ENCODE data around the gene RAB40C. TPM values are rescaled to one million over a fixed set of nuclear protein-coding genes. Genes with fewer than 3 reads are reported as not detected.
A peak's percentile ranks its signal among the peaks of the same experiment; 100 is the strongest.

Gene RAB40C
- total and polyA plus RNA-seq, 2 experiments from 2014 or later = 30.2 to 32.7 TPM

DNA sequence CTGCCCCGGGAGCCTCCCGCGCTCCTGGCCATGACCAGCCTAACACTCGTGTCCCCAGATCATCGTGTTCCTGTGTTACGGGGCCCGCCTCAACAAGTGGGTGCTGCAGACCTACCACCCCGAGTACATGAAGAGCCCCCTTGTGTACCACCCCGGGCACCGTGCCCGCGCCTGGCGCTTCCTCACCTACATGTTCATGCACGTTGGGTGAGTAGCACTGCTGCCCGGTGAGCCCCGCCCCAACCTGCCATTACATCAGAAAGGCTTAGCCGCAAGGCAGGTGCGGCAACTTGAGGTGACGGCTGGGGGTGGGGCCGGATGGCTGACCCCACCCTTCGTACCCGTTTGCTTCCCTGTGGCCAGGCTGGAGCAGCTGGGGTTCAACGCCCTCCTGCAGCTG lies 87.0 kb downstream of the RAB40C start:
- WGBS (ENCODE audit: low lambda C conversion rate, missing lambda C conversion rate) = 95% methylated on average over 16 of the region's 23 CpGs
- Histone ChIP-seq H3K4me3 (no peak overlapping the region), H2AFZ (no peak overlapping the region), H3K36me3 (replicated peaks; ENCODE audit: insufficient read depth, low read depth) (no peaks in the 10 kb centered on the region), H3K27me3 (no peaks in the 10 kb centered on the region), H3K9me2 (replicated peaks; ENCODE audit: insufficient read depth) (no peaks in the 10 kb centered on the region), H3K4me1 (ENCODE audit: insufficient read depth) (peaks cover 30% of the 10 kb centered on the region), H3K9me3 (ENCODE audit: low read depth) (no peaks in the 10 kb centered on the region), H3K27ac (no peak overlapping the region), H3K4me2 (no peak overlapping the region), H3K79me2 (peaks cover 13% of the 10 kb centered on the region), H4K20me1 (ENCODE audit: insufficient read depth, poor library complexity, severe bottlenecking) (peaks cover 14% of the 10 kb centered on the region)
- no peak for DNase-seq (ENCODE audit: low spot score)
- no peak for TF ChIP-seq EZH2 (IDR thresholded peaks at IDR 0.05; ENCODE audit: borderline replicate concordance)
- TF ChIP-seq, protein P1, sequence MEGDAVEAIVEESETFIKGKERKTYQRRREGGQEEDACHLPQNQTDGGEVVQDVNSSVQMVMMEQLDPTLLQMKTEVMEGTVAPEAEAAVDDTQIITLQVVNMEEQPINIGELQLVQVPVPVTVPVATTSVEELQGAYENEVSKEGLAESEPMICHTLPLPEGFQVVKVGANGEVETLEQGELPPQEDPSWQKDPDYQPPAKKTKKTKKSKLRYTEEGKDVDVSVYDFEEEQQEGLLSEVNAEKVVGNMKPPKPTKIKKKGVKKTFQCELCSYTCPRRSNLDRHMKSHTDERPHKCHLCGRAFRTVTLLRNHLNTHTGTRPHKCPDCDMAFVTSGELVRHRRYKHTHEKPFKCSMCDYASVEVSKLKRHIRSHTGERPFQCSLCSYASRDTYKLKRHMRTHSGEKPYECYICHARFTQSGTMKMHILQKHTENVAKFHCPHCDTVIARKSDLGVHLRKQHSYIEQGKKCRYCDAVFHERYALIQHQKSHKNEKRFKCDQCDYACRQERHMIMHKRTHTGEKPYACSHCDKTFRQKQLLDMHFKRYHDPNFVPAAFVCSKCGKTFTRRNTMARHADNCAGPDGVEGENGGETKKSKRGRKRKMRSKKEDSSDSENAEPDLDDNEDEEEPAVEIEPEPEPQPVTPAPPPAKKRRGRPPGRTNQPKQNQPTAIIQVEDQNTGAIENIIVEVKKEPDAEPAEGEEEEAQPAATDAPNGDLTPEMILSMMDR (IDR thresholded peaks at IDR 0.05; ENCODE audit: poor library complexity) = no peak
- no peak for TF ChIP-seq EZH2phosphoT487 (IDR thresholded peaks at IDR 0.05; ENCODE audit: low read depth, severe bottlenecking, unreplicated experiment)

DNA sequence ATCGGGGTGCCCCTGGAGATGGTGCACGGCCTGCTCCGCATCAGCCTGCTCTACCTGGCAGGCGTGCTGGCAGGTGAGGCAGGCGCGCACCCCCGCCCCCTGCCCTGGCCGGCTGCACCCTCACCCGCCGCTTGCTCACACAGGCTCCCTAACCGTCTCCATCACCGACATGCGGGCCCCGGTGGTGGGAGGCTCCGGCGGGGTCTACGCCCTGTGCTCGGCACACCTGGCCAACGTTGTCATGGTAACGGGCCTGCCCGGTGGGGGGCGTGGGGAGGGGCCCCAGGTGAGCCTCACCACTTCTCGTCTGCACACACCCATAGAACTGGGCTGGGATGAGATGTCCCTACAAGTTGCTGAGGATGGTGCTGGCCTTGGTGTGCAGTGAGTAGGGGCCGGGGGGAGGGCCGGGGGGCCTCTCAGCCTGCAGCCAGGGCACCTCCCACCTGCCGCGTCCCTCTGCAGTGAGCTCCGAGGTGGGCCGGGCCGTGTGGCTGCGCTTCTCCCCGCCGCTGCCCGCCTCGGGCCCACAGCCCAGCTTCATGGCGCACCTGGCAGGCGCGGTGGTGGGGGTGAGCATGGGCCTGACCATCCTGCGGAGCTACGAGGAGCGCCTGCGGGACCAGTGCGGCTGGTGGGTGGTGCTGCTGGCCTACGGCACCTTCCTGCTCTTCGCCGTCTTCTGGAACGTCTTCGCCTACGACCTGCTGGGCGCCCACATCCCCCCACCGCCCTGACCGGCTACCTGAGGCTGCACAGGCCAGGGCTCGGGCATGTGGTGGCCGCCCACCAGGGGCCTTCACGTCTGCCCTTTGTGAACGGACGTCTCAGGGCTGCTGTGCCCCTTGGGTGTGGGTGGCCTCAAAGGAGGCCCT lies 87.7 kb downstream of the RAB40C start:
- H3K27ac ChIP-seq = no peak overlapping the region
- WGBS (ENCODE audit: low lambda C conversion rate, missing lambda C conversion rate) = 93% methylated on average over 34 of the region's 57 CpGs
- no peak overlapping the region for H3K4me3 ChIP-seq

DNA sequence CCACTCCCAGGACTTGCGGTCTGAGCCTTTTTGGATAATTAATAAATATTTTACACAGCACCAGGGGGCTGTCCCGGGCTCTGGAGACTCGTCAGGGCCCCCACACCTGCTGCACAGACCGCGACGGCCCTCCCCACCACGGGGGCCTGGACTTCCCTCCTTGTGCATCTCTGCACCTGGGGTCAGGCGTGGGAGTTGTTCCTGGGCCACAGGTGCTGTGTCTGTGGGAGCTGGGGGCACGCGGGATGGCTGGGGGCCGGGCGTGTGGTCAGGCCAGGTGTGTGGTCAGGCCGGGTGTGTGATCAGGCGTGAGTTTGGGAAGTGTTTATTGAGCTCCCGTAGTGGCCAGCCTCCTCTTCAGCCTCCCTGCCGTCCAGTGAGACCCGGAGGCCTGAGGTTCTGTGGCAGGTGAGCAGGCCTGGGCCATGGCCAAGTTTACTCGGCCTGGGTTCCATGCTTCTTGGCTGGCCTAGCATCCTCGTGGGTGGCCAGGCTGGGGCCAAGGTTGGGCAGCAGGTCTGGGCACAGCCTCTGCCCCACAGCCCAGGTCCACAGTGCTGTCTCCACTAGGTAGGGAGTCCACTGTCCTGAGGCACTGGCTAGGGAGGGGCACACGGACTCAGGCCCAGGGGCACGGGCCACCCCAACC lies 88.5 kb downstream of the RAB40C start:
- H3K4me3 ChIP-seq = no peak overlapping the region
- 96% methylated on average over 21 of the region's 21 CpGs for WGBS (ENCODE audit: low lambda C conversion rate, missing lambda C conversion rate)
- H3K4me1 ChIP-seq (ENCODE audit: insufficient read depth) = peaks cover 34% of the 10 kb centered on the region
- no peaks in the 10 kb centered on the region for H3K27me3 ChIP-seq
- DNase-seq (ENCODE audit: low spot score) = no peak
- peaks cover 24% of the 10 kb centered on the region for H4K20me1 ChIP-seq (ENCODE audit: insufficient read depth, poor library complexity, severe bottlenecking)
- H3K79me2 ChIP-seq = peaks cover 27% of the 10 kb centered on the region
- H3K4me2 ChIP-seq = no peak overlapping the region
- H3K27ac ChIP-seq = no peak overlapping the region
- no peak overlapping the region for H2AFZ ChIP-seq
- H3K9me2 ChIP-seq (replicated peaks; ENCODE audit: insufficient read depth) = no peaks in the 10 kb centered on the region
- H3K9me3 ChIP-seq (ENCODE audit: low read depth) = no peaks in the 10 kb centered on the region
- TF ChIP-seq, protein P1 (IDR thresholded peaks at IDR 0.05; ENCODE audit: poor library complexity) = no peak
- TF ChIP-seq EZH2 (IDR thresholded peaks at IDR 0.05; ENCODE audit: borderline replicate concordance) = no peak
- TF ChIP-seq EZH2phosphoT487 (IDR thresholded peaks at IDR 0.05; ENCODE audit: low read depth, severe bottlenecking, unreplicated experiment) = no peak
- no peaks in the 10 kb centered on the region for H3K36me3 ChIP-seq (replicated peaks; ENCODE audit: insufficient read depth, low read depth)

More for the DNA sequence above, 87.7 kb downstream of the RAB40C start:
- H2AFZ ChIP-seq = no peak overlapping the region
- no peaks in the 10 kb centered on the region for H3K9me2 ChIP-seq (replicated peaks; ENCODE audit: insufficient read depth)
- H3K36me3 ChIP-seq (replicated peaks; ENCODE audit: insufficient read depth, low read depth) = no peaks in the 10 kb centered on the region
- peaks cover 20% of the 10 kb centered on the region for H4K20me1 ChIP-seq (ENCODE audit: insufficient read depth, poor library complexity, severe bottlenecking)
- peaks cover 19% of the 10 kb centered on the region for H3K79me2 ChIP-seq
- H3K27me3 ChIP-seq = no peaks in the 10 kb centered on the region
- TF ChIP-seq EZH2phosphoT487 (IDR thresholded peaks at IDR 0.05; ENCODE audit: low read depth, severe bottlenecking, unreplicated experiment) = no peak
- TF ChIP-seq, protein P1 (IDR thresholded peaks at IDR 0.05; ENCODE audit: poor library complexity) = no peak
- no peak for TF ChIP-seq EZH2 (IDR thresholded peaks at IDR 0.05; ENCODE audit: borderline replicate concordance)
- no peak overlapping the region for H3K4me2 ChIP-seq
- H3K4me1 ChIP-seq (ENCODE audit: insufficient read depth) = peaks cover 31% of the 10 kb centered on the region
- no peak for DNase-seq (ENCODE audit: low spot score)
- no peaks in the 10 kb centered on the region for H3K9me3 ChIP-seq (ENCODE audit: low read depth)

Small RNA genes within 50 kb of the gene (microRNA-seq; reads per million reads assigned to microRNA genes)
- gene MIR3176 = 2.7 reads per million

Small RNA genes within 50 kb of the gene (small RNA-seq; reads per million reads assigned to genes)
- gene MIR3176 (0.40 reads per million, percentile 26 among the genes with 10 or more reads in this experiment), gene Z98883.1 (not detected)

Other genes starting within 250 kb of the RAB40C start
- 22.5 and 27.2 TPM in 2 replicates for gene AXIN1, start 237.3 kb upstream of the RAB40C start, total RNA-seq
- gene AXIN1, start 237.3 kb upstream of the RAB40C start, polyA plus RNA-seq = 16.1 and 22.5 TPM in 2 replicates
- 80.0 and 88.1 TPM in 2 replicates for gene MRPL28, start 219.5 kb upstream of the RAB40C start, total RNA-seq
- 126 and 144 TPM in 2 replicates for gene MRPL28, start 219.5 kb upstream of the RAB40C start, polyA plus RNA-seq
- gene PGAP6, start 208.1 kb upstream of the RAB40C start, total RNA-seq = 130 and 133 TPM in 2 replicates
- 205 and 229 TPM in 2 replicates for gene PGAP6, start 208.1 kb upstream of the RAB40C start, polyA plus RNA-seq
- gene NME4, start 192.9 kb upstream of the RAB40C start, total RNA-seq = 168 and 227 TPM in 2 replicates
- gene NME4, start 192.9 kb upstream of the RAB40C start, polyA plus RNA-seq = 543 and 611 TPM in 2 replicates
- gene DECR2, start 188.2 kb upstream of the RAB40C start, total RNA-seq = 29.4 and 54.5 TPM in 2 replicates
- gene DECR2, start 188.2 kb upstream of the RAB40C start, polyA plus RNA-seq = 80.5 and 107 TPM in 2 replicates
- 39.9 and 47.3 TPM in 2 replicates for gene RAB11FIP3, start 164.4 kb upstream of the RAB40C start, total RNA-seq
- gene RAB11FIP3, start 164.4 kb upstream of the RAB40C start, polyA plus RNA-seq = 72.8 and 81.0 TPM in 2 replicates
- gene CAPN15, start 62.4 kb upstream of the RAB40C start, total RNA-seq = 41.7 and 51.0 TPM in 2 replicates
- gene CAPN15, start 62.4 kb upstream of the RAB40C start, polyA plus RNA-seq = 42.7 and 47.9 TPM in 2 replicates
- not detected in 2 replicates for gene PRR35, start 29.7 kb upstream of the RAB40C start, total RNA-seq
- gene PRR35, start 29.7 kb upstream of the RAB40C start, polyA plus RNA-seq = not detected in 2 replicates
- 1.0 and 1.2 TPM in 2 replicates for gene NHLRC4, start 23.1 kb upstream of the RAB40C start, total RNA-seq
- gene NHLRC4, start 23.1 kb upstream of the RAB40C start, polyA plus RNA-seq = 0.25 and 1.7 TPM in 2 replicates
- gene PIGQ, start 20.1 kb upstream of the RAB40C start, total RNA-seq = 26.7 and 30.0 TPM in 2 replicates
- gene PIGQ, start 20.1 kb upstream of the RAB40C start, polyA plus RNA-seq = 58.6 and 64.6 TPM in 2 replicates
- 0.24 and 0.43 TPM in 2 replicates for gene WFIKKN1, start 40.9 kb downstream of the RAB40C start, total RNA-seq
- gene WFIKKN1, start 40.9 kb downstream of the RAB40C start, polyA plus RNA-seq = 0.88 and 2.1 TPM in 2 replicates
- gene METTL26, start 46.2 kb downstream of the RAB40C start, total RNA-seq = 75.4 and 77.9 TPM in 2 replicates
- 151 and 155 TPM in 2 replicates for gene METTL26, start 46.2 kb downstream of the RAB40C start, polyA plus RNA-seq
- 43.0 and 61.4 TPM in 2 replicates for gene MCRIP2, start 51.8 kb downstream of the RAB40C start, total RNA-seq
- 95.2 and 100 TPM in 2 replicates for gene MCRIP2, start 51.8 kb downstream of the RAB40C start, polyA plus RNA-seq
- gene WDR90, start 59.3 kb downstream of the RAB40C start, total RNA-seq = 6.4 and 14.4 TPM in 2 replicates
- 25.1 and 30.3 TPM in 2 replicates for gene WDR90, start 59.3 kb downstream of the RAB40C start, polyA plus RNA-seq
- 41.8 and 63.2 TPM in 2 replicates for gene RHOT2, start 78.1 kb downstream of the RAB40C start, total RNA-seq
- 158 and 201 TPM in 2 replicates for gene RHOT2, start 78.1 kb downstream of the RAB40C start, polyA plus RNA-seq
- gene RHBDL1, start 85.6 kb downstream of the RAB40C start, total RNA-seq = 2.3 and 3.4 TPM in 2 replicates
- gene RHBDL1, start 85.6 kb downstream of the RAB40C start, polyA plus RNA-seq = 4.2 and 8.1 TPM in 2 replicates
- 116 TPM in 2 replicates for gene STUB1, start 90.3 kb downstream of the RAB40C start, total RNA-seq
- gene STUB1, start 90.3 kb downstream of the RAB40C start, polyA plus RNA-seq = 231 and 249 TPM in 2 replicates
- 44.3 and 47.8 TPM in 2 replicates for gene JMJD8, start 94.3 kb downstream of the RAB40C start, total RNA-seq
- gene JMJD8, start 94.3 kb downstream of the RAB40C start, polyA plus RNA-seq = 83.4 and 84.3 TPM in 2 replicates
- 6.7 and 15.1 TPM in 2 replicates for gene WDR24, start 100.3 kb downstream of the RAB40C start, total RNA-seq
- 22.2 and 24.0 TPM in 2 replicates for gene WDR24, start 100.3 kb downstream of the RAB40C start, polyA plus RNA-seq
- 0.07 and 0.28 TPM in 2 replicates for gene FBXL16, start 115.7 kb downstream of the RAB40C start, total RNA-seq
- gene FBXL16, start 115.7 kb downstream of the RAB40C start, polyA plus RNA-seq = 0.28 and 0.38 TPM in 2 replicates
- 8.3 and 22.7 TPM in 2 replicates for gene METRN, start 125.1 kb downstream of the RAB40C start, total RNA-seq
- gene METRN, start 125.1 kb downstream of the RAB40C start, polyA plus RNA-seq = 68.1 and 80.4 TPM in 2 replicates
- gene ANTKMT, start 131.1 kb downstream of the RAB40C start, total RNA-seq = 32.0 and 38.8 TPM in 2 replicates
- gene ANTKMT, start 131.1 kb downstream of the RAB40C start, polyA plus RNA-seq = 81.0 and 81.8 TPM in 2 replicates
- 2.2 and 3.4 TPM in 2 replicates for gene CCDC78, start 136.4 kb downstream of the RAB40C start, total RNA-seq
- 5.8 and 6.8 TPM in 2 replicates for gene CCDC78, start 136.4 kb downstream of the RAB40C start, polyA plus RNA-seq
- 14.5 and 15.5 TPM in 2 replicates for gene HAGHL, start 137.0 kb downstream of the RAB40C start, total RNA-seq
- gene HAGHL, start 137.0 kb downstream of the RAB40C start, polyA plus RNA-seq = 31.5 and 32.3 TPM in 2 replicates
- gene CIAO3, start 150.9 kb downstream of the RAB40C start, total RNA-seq = 28.5 and 39.0 TPM in 2 replicates
- gene CIAO3, start 150.9 kb downstream of the RAB40C start, polyA plus RNA-seq = 42.8 and 61.8 TPM in 2 replicates
- 2.4 and 2.5 TPM in 2 replicates for gene MSLN, start 170.7 kb downstream of the RAB40C start, total RNA-seq
- gene MSLN, start 170.7 kb downstream of the RAB40C start, polyA plus RNA-seq = 5.6 and 8.0 TPM in 2 replicates
- 25.2 and 27.6 TPM in 2 replicates for gene RPUSD1, start 198.3 kb downstream of the RAB40C start, total RNA-seq
- gene RPUSD1, start 198.3 kb downstream of the RAB40C start, polyA plus RNA-seq = 34.5 and 37.8 TPM in 2 replicates
- 5.1 and 9.7 TPM in 2 replicates for gene CHTF18, start 198.6 kb downstream of the RAB40C start, total RNA-seq
- 18.1 and 21.6 TPM in 2 replicates for gene CHTF18, start 198.6 kb downstream of the RAB40C start, polyA plus RNA-seq
- not detected in 2 replicates for gene GNG13, start 210.7 kb downstream of the RAB40C start, total RNA-seq
- gene GNG13, start 210.7 kb downstream of the RAB40C start, polyA plus RNA-seq = not detected in 2 replicates

Data from hepatocyte (in vitro differentiated cells).